ENCODE results near the gene PCDHA11. TPM values are rescaled to one million over a fixed set of nuclear protein-coding genes. Genes with fewer than 3 reads are reported as not detected.
"Not testable (repeated sequence)": the region's sequence is repeated elsewhere in the genome, so short reads cannot be mapped to it uniquely, and the experiment has no call there.

Gene PCDHA11
- total and polyA plus RNA-seq, 4 donors = 0.08 to 1.6 (median 0.52) TPM

DNA sequence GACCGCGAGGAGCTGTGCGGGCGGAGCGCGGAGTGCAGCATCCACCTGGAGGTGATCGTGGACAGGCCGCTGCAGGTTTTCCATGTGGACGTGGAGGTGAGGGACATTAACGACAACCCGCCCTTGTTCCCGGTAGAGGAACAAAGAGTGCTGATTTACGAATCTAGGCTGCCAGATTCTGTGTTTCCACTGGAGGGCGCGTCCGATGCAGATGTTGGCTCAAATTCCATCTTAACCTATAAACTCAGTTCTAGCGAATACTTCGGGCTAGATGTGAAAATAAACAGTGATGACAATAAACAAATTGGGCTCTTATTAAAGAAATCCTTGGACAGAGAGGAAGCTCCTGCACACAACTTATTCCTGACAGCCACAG, 40.4 kb upstream of the PCDHA11 start:
- Histone ChIP-seq H3K9me3 (ENCODE audit: control insufficient read depth in 4 of 4, insufficient read depth in 3 of 4, low read length in 3 of 4) (peaks cover 0 to 27% (median 3%) of the 10 kb centered on the region in 4 donors), H3K27ac (ENCODE audit: low read depth in 1 of 2, low read length in 1 of 2) (no peak overlapping the region), H3K4me1 (ENCODE audit: control insufficient read depth in 5 of 5, insufficient read depth in 5 of 5, low read length in 5 of 5) (no peaks in the 10 kb centered on the region), H3K9ac (ENCODE audit: insufficient read depth in 1 of 2, low read length in 2 of 2) (no peak overlapping the region), H3K4me3 (no peak overlapping the region), H3K27me3 (ENCODE audit: control insufficient read depth in 3 of 3, insufficient read depth in 3 of 3, low read length in 2 of 3) (peaks cover 0 to 7% (median 0%) of the 10 kb centered on the region in 3 donors), H3K36me3 (ENCODE audit: control insufficient read depth in 4 of 4, insufficient read depth in 4 of 4, low read length in 4 of 4) (no peaks in the 10 kb centered on the region)
- DNase-seq = no peak
- 19 to 23% methylated on average over 14 to 18 of the region's 18 CpGs for WGBS, 2 donors
- TF ChIP-seq, protein P1, sequence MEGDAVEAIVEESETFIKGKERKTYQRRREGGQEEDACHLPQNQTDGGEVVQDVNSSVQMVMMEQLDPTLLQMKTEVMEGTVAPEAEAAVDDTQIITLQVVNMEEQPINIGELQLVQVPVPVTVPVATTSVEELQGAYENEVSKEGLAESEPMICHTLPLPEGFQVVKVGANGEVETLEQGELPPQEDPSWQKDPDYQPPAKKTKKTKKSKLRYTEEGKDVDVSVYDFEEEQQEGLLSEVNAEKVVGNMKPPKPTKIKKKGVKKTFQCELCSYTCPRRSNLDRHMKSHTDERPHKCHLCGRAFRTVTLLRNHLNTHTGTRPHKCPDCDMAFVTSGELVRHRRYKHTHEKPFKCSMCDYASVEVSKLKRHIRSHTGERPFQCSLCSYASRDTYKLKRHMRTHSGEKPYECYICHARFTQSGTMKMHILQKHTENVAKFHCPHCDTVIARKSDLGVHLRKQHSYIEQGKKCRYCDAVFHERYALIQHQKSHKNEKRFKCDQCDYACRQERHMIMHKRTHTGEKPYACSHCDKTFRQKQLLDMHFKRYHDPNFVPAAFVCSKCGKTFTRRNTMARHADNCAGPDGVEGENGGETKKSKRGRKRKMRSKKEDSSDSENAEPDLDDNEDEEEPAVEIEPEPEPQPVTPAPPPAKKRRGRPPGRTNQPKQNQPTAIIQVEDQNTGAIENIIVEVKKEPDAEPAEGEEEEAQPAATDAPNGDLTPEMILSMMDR (IDR thresholded peaks at IDR 0.05; ENCODE audit: control extremely low read depth, extremely low read depth) = no peak
- no peak for ATAC-seq (ENCODE audit: insufficient read depth, low FRiP score)

DNA sequence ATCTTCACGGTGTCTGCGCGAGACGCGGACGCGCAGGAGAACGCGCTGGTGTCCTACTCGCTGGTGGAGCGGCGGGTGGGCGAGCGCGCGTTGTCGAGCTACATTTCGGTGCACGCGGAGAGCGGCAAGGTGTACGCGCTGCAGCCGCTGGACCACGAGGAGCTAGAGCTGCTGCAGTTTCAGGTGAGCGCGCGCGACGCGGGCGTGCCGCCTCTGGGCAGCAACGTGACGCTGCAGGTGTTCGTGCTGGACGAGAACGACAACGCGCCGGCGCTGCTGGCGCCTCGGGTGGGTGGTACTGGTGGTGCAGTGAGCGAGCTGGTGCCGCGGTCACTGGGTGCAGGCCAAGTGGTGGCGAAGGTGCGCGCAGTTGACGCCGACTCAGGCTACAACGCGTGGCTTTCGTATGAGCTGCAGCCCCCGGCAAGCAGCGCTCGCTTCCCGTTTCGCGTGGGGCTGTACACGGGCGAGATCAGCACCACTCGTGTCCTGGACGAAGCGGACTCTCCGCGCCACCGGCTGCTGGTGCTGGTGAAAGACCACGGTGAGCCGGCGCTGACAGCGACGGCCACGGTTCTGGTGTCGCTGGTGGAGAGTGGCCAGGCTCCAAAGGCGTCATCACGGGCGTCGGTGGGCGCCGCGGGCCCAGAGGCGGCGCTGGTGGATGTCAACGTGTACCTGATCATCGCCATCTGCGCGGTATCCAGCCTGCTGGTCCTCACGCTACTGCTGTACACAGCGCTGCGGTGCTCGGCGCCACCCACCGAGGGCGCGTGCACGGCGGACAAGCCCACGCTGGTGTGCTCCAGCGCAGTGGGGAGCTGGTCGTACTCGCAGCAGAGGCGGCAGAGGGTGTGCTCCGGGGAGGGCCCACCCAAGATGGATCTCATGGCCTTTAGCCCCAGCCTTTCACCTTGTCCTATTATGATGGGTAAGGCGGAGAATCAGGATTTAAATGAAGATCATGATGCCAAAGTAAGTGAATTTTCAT, 39.0 kb upstream of the PCDHA11 start:
- DNase-seq; H3K4me1 ChIP-seq (ENCODE audit: control insufficient read depth in 5 of 5, insufficient read depth in 5 of 5, low read length in 5 of 5); H3K27me3 ChIP-seq (ENCODE audit: control insufficient read depth in 3 of 3, insufficient read depth in 3 of 3, low read length in 2 of 3); H3K36me3 ChIP-seq (ENCODE audit: control insufficient read depth in 4 of 4, insufficient read depth in 4 of 4, low read length in 4 of 4); ATAC-seq (ENCODE audit: insufficient read depth, low FRiP score); H3K27ac ChIP-seq (ENCODE audit: low read depth in 1 of 2, low read length in 1 of 2); H3K4me3 ChIP-seq; H3K9ac ChIP-seq (ENCODE audit: insufficient read depth in 1 of 2, low read length in 2 of 2): not testable (repeated sequence)
- 42 to 49% methylated on average over 85 to 106 of the region's 106 CpGs for WGBS, 2 donors
- H3K9me3 ChIP-seq (ENCODE audit: control insufficient read depth in 4 of 4, insufficient read depth in 3 of 4, low read length in 3 of 4) = peaks cover 0 to 25% (median 3%) of the 10 kb centered on the region in 4 donors

DNA sequence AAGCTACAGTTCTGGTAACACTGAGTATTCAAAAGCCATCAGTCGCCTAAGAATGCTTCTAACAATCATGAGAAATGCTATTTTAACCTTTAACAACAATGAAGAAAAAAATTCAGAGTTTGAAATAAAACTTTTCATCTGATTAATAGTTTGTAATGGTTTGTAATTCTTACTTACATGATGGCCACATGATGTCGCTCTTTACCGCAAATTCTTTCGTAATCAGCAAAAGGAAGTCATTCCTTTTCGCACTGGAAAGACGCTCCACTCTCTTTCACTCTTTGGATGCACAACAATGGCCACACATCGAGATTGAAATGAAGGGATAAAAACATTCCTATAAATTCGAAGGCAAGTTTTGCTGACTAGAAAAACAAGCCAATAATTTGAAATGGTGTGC, 34.8 kb upstream of the PCDHA11 start, which contains the start of gene PCDHA7:
Gene PCDHA7, plus strand, starts transcription at position 277 of the 400 bp plus-strand sequence. Its CDS starts 115 bp downstream, at position 392.
- ATAC-seq (ENCODE audit: insufficient read depth, low FRiP score) (no peak), DNase-seq (peak in 2 of 3 donors; percentile 11 to 35)
- 7 to 10% methylated on average over 8 of the region's 8 CpGs for WGBS, 2 donors
- Histone ChIP-seq H3K27me3 (ENCODE audit: control insufficient read depth in 3 of 3, insufficient read depth in 3 of 3, low read length in 2 of 3) (peaks cover 0 to 3% (median 0%) of the 10 kb centered on the region in 3 donors), H3K4me3 (no peak within 1 kb of the TSS), H3K36me3 (ENCODE audit: control insufficient read depth in 4 of 4, insufficient read depth in 4 of 4, low read length in 4 of 4) (no peaks in the 10 kb centered on the region), H3K27ac (ENCODE audit: low read depth in 1 of 2, low read length in 1 of 2) (no peak within 1 kb of the TSS), H3K4me1 (ENCODE audit: control insufficient read depth in 5 of 5, insufficient read depth in 5 of 5, low read length in 5 of 5) (no peaks in the 10 kb centered on the region), H3K9ac (ENCODE audit: insufficient read depth in 1 of 2, low read length in 2 of 2) (no peak within 1 kb of the TSS), H3K9me3 (ENCODE audit: control insufficient read depth in 4 of 4, insufficient read depth in 3 of 4, low read length in 3 of 4) (peaks cover 0 to 34% (median 1%) of the 10 kb centered on the region in 4 donors)
- TF ChIP-seq, protein P1 (IDR thresholded peaks at IDR 0.05; ENCODE audit: control extremely low read depth, extremely low read depth) = no peak

DNA sequence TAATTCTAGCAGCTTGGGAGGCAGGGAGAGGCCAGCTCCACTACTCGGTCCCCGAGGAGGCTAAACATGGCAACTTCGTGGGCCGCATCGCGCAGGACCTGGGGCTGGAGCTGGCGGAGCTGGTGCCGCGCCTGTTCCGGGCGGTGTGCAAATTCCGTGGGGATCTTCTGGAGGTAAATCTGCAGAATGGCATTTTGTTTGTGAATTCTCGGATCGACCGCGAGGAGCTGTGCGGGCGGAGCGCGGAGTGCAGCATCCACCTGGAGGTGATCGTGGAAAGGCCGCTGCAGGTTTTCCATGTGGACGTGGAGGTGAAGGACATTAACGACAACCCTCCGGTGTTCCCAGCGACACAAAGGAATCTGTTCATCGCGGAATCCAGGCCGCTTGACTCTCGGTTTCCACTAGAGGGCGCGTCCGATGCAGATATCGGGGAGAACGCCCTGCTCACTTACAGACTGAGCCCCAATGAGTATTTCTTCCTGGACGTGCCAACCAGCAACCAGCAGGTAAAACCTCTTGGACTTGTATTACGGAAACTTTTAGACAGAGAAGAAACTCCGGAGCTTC, 34.2 kb upstream of the PCDHA11 start:
- not testable (repeated sequence) for ATAC-seq (ENCODE audit: insufficient read depth, low FRiP score); H3K36me3 ChIP-seq (ENCODE audit: control insufficient read depth in 4 of 4, insufficient read depth in 4 of 4, low read length in 4 of 4); H3K27me3 ChIP-seq (ENCODE audit: control insufficient read depth in 3 of 3, insufficient read depth in 3 of 3, low read length in 2 of 3); H3K9ac ChIP-seq (ENCODE audit: insufficient read depth in 1 of 2, low read length in 2 of 2); DNase-seq; H3K27ac ChIP-seq (ENCODE audit: low read depth in 1 of 2, low read length in 1 of 2); H3K4me3 ChIP-seq; H3K4me1 ChIP-seq (ENCODE audit: control insufficient read depth in 5 of 5, insufficient read depth in 5 of 5, low read length in 5 of 5)
- 18 to 26% methylated on average over 24 to 27 of the region's 38 CpGs for WGBS, 2 donors
- peaks cover 0 to 29% (median 1%) of the 10 kb centered on the region in 4 donors for H3K9me3 ChIP-seq (ENCODE audit: control insufficient read depth in 4 of 4, insufficient read depth in 3 of 4, low read length in 3 of 4)

Measured in lung (tissue), 12 donors.